GM12878 (cell line): Measurements from ENCODE around the gene SZRD1.
A peak's percentile ranks its signal among the peaks of the same experiment; 100 is the strongest.

ENCODE experiments used
- ATF2 ChIP-seq: IDR thresholded peaks from 2 replicates; pipeline ENCODE4 v1.6.1; 2012; ENCODE audit warnings: low read length, inconsistent platforms
- CEBPB ChIP-seq, 2 experiments: fragments of 150-350 bp in 1 of 2; IDR thresholded peaks; 2 replicates each; pipeline ENCODE4 v1.6.1; 2012 to 2014; ENCODE audit warnings: low read depth in 2 of 2, low read length in 2 of 2, borderline replicate concordance in 1 of 2, inconsistent platforms in 1 of 2
- CTCF ChIP-seq, 3 experiments: IDR thresholded peaks in 2 of 3; conservative IDR thresholded peaks in 1 of 3; 2 replicates each; pipeline ENCODE4 v1.5.1; 2011; ENCODE audit warnings: low read depth in 3 of 3, low read length in 3 of 3, mild to moderate bottlenecking in 3 of 3, control low read depth in 2 of 3, moderate library complexity in 2 of 3, inconsistent platforms in 1 of 3, mixed read lengths in 1 of 3; ENCODE audit not compliant: control insufficient read depth in 2 of 3, insufficient read depth in 1 of 3; ENCODE audit errors: extremely low read depth in 1 of 3
- EP300 ChIP-seq, 2 experiments: fragments of 150-350 bp in 1 of 2; IDR thresholded peaks; 2 replicates each; pipeline ENCODE4 v1.6.1; 2011 to 2012; ENCODE audit warnings: low read depth in 2 of 2, low read length in 2 of 2, borderline replicate concordance in 1 of 2, improper control_type of control experiment in 1 of 2, inconsistent platforms in 1 of 2; ENCODE audit not compliant: control insufficient read depth in 1 of 2
- KAT2A ChIP-seq: conservative IDR thresholded peaks from 2 replicates; pipeline ENCODE4 v1.6.1; 2011; ENCODE audit warnings: low read depth, low read length; ENCODE audit not compliant: control insufficient read depth
- MTA2 ChIP-seq: fragments of 450-650 bp; IDR thresholded peaks from 2 replicates; pipeline ENCODE4 v1.6.1; 2016; ENCODE audit warnings: low read depth, mild to moderate bottlenecking, moderate library complexity
- MYC ChIP-seq: IDR thresholded peaks from 2 replicates; pipeline ENCODE4 v1.6.1; 2011; ENCODE audit warnings: mild to moderate bottlenecking, low read length, moderate library complexity, inconsistent platforms; ENCODE audit not compliant: insufficient read depth, insufficient replicate concordance, insufficient read length, severe bottlenecking
- NR2C1 ChIP-seq: fragments of 450-650 bp; IDR thresholded peaks from 2 replicates; pipeline ENCODE4 v1.6.1; 2017; ENCODE audit warnings: antibody characterized with exemption, mild to moderate bottlenecking, moderate library complexity
- POLR2A ChIP-seq: IDR thresholded peaks from 2 replicates; pipeline ENCODE4 v1.6.1; 2011; ENCODE audit warnings: low read depth, mild to moderate bottlenecking, low read length
- SMC3 ChIP-seq: IDR thresholded peaks from 2 replicates; pipeline ENCODE4 v1.6.1; 2011; ENCODE audit warnings: low read length, improper control_type of control experiment, borderline replicate concordance
- YY1 ChIP-seq: IDR thresholded peaks from 2 replicates; pipeline ENCODE4 v1.6.1; 2011; ENCODE audit warnings: low read depth, mild to moderate bottlenecking, low read length
- TF ChIP-seq, protein P1 (sequence below): IDR thresholded peaks from 2 replicates; pipeline ENCODE4 v1.6.1; 2012; ENCODE audit warnings: low read depth, low read length, improper control_type of control experiment
- TF ChIP-seq, protein P2 (sequence below): fragments of 450-650 bp; IDR thresholded peaks from 2 replicates; pipeline ENCODE4 v1.6.1; 2017; ENCODE audit warnings: mild to moderate bottlenecking, moderate library complexity

GRCh38 chr1:16352842-16353535, 14.1 kb upstream of the SZRD1 start:
- no peak for TF ChIP-seq KAT2A
- no peak for TF ChIP-seq EP300 (IDR thresholded peaks at IDR 0.05; ENCODE audit: borderline replicate concordance in 1 of 2, control insufficient read depth in 1 of 2, low read depth in 2 of 2, low read length in 2 of 2)
- no peak for TF ChIP-seq NR2C1
- no peak for TF ChIP-seq CTCF (IDR thresholded peaks at IDR 0.05 in 2 of 3, conservative IDR thresholded peaks at IDR 0.05 in 1 of 3; ENCODE audit: control insufficient read depth in 2 of 3, extremely low read depth in 1 of 3, insufficient read depth in 1 of 3, low read depth in 3 of 3, low read length in 3 of 3)
- no peak for TF ChIP-seq POLR2A
- no peak for TF ChIP-seq ATF2
- TF ChIP-seq MYC, result no peak
- TF ChIP-seq, protein P1, sequence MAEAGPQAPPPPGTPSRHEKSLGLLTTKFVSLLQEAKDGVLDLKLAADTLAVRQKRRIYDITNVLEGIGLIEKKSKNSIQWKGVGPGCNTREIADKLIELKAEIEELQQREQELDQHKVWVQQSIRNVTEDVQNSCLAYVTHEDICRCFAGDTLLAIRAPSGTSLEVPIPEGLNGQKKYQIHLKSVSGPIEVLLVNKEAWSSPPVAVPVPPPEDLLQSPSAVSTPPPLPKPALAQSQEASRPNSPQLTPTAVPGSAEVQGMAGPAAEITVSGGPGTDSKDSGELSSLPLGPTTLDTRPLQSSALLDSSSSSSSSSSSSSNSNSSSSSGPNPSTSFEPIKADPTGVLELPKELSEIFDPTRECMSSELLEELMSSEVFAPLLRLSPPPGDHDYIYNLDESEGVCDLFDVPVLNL, result no peak
- TF ChIP-seq CEBPB (IDR thresholded peaks at IDR 0.05; ENCODE audit: borderline replicate concordance in 1 of 2, low read depth in 2 of 2, low read length in 2 of 2), result no peak
- TF ChIP-seq, protein P2, sequence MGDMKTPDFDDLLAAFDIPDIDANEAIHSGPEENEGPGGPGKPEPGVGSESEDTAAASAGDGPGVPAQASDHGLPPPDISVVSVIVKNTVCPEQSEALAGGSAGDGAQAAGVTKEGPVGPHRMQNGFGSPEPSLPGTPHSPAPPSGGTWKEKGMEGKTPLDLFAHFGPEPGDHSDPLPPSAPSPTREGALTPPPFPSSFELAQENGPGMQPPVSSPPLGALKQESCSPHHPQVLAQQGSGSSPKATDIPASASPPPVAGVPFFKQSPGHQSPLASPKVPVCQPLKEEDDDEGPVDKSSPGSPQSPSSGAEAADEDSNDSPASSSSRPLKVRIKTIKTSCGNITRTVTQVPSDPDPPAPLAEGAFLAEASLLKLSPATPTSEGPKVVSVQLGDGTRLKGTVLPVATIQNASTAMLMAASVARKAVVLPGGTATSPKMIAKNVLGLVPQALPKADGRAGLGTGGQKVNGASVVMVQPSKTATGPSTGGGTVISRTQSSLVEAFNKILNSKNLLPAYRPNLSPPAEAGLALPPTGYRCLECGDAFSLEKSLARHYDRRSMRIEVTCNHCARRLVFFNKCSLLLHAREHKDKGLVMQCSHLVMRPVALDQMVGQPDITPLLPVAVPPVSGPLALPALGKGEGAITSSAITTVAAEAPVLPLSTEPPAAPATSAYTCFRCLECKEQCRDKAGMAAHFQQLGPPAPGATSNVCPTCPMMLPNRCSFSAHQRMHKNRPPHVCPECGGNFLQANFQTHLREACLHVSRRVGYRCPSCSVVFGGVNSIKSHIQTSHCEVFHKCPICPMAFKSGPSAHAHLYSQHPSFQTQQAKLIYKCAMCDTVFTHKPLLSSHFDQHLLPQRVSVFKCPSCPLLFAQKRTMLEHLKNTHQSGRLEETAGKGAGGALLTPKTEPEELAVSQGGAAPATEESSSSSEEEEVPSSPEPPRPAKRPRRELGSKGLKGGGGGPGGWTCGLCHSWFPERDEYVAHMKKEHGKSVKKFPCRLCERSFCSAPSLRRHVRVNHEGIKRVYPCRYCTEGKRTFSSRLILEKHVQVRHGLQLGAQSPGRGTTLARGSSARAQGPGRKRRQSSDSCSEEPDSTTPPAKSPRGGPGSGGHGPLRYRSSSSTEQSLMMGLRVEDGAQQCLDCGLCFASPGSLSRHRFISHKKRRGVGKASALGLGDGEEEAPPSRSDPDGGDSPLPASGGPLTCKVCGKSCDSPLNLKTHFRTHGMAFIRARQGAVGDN, result peak; percentile 38; the same call in 1 of the 2 replicates
- no peak for TF ChIP-seq YY1
- TF ChIP-seq MTA2, result no peak
- no peak for TF ChIP-seq SMC3
